AG04449 (cell line): ENCODE data around the gene KDM1A.
"Not testable (repeated sequence)": the region's sequence is repeated elsewhere in the genome, so short reads cannot be mapped to it uniquely, and the experiment has no call there.

Experiments used
- CTCF ChIA-PET: fragments of 350-600 bp; formaldehyde crosslinking; extraction: SDS; loops from one replicate; lab custom pipeline; 2021; ENCODE audit warnings: antibody characterized with exemption; lab: Yijun Ruan, JAX
- POLR2A ChIA-PET: fragments of 400-600, 350-600 bp; formaldehyde crosslinking; extraction: SDS; loops from one replicate; lab custom pipeline; 2020; ENCODE audit warnings: antibody characterized with exemption, inconsistent platforms; lab: Yijun Ruan, JAX
- DNase-seq: peaks from one replicate; pipeline ENCODE4 v3.0.0-alpha.2; 2010; ENCODE audit warnings: low read depth, low spot score
- H3K4me3 ChIP-seq: 2 replicates; pipeline ENCODE4 v1.5.1; 2011; ENCODE audit warnings: low read depth, mild to moderate bottlenecking, control low read depth, low read length
- CTCF ChIP-seq: IDR thresholded peaks from one replicate; pipeline ENCODE4 v1.5.1; 2011; ENCODE audit warnings: mild to moderate bottlenecking, moderate library complexity, low read length, control low read depth, inconsistent platforms; ENCODE audit not compliant: insufficient read depth; ENCODE audit errors: missing control alignments

The KDM1A gene

GRCh38 chr1:22995774-22996173, 23.5 kb upstream of the KDM1A start:
- POLR2A ChIA-PET, result no interaction called here
- no peak for TF ChIP-seq CTCF
- CTCF ChIA-PET, result no interaction called here
- no peak for DNase-seq
- no peak overlapping the region for H3K4me3 ChIP-seq

DNA sequence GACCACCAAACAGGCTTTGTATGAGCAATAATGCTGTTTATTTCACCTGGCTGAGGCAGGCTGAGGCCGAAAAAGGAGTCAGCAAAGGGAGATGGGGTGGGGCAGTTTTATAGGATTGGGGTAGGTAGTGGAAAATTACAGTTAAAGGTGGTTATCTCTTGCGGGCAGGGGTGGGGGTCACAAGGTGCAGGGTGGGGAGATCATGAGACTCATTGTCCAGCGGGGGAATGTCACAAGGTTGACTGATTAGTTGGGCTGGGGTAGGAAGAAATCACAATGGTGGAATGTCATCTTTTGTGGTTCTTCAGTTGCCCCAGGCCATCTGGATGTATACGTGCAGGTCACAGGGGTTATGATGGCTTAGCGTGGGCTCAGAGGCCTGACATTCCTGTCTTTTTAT, 21.7 kb upstream of the KDM1A start:
- DNase-seq, H3K4me3 ChIP-seq, POLR2A ChIA-PET, CTCF ChIA-PET: not testable (repeated sequence)

DNA sequence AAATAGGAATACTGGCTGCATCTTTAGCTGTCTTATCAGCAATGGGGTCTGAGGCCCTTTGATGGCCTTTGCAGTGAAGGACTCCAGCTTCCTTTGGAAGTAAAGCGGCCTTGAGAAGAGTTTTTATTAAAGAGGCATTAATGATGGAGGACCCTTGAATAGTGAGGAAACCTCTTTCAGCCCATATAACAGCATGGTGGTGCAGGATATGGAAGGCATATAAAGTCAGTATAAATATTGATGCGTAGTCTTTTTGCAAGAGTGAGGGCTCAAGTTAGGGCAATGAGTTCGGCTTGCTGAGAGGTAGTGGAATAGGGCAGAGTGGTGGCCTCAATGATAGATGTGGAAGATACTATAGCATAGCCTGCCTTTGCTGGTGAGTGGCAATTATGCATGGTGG, 19.1 kb upstream of the KDM1A start:
- POLR2A ChIA-PET, DNase-seq, CTCF ChIA-PET, H3K4me3 ChIP-seq: not testable (repeated sequence)

- DNase-seq, H3K4me3 ChIP-seq, CTCF ChIA-PET, POLR2A ChIA-PET: not testable (repeated sequence)
These were observed 17.1 kb upstream of the KDM1A start for GRCh38 chr1:23002218-23002617.

DNA sequence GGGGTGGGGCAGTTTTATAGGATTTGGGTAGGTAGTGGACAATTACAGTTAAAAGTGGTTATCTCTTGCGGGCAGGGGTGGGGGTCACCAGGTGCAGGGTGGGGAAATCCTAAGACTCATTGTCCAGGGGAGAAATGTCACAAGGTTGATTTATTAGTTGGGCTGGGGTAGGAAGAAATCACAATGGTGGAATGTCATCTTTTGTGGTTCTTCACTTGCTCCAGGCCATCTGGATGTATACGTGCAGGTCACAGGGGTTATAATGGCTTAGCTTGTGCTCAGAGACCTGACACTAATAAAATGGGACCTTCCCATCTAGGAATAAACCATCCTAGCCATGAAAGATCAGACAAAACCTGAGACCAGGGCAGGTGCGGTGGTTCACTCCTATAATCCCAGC, 15.2 kb upstream of the KDM1A start:
- H3K4me3 ChIP-seq, result no peak overlapping the region
- CTCF ChIA-PET, result no interaction called here

DNA sequence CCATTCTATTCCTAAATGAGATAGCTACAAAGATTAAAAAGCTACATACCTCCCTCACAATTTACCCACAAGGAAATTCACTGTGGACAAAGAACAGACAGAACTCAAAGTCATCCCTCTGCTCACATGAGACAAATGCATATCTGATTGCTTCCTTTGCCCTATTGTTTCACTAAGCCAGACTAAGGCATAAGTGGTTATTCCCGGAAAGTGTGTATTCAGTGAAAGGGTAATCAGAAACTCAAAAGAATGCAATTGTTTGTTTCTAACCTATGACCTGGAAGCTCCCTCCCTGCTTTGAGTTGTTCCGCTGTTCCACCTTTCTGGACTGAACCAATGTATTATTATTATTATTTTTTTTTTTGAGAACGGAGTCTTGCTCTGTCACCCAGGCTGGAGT, 14.5 kb upstream of the KDM1A start:
- DNase-seq, CTCF ChIA-PET, H3K4me3 ChIP-seq, POLR2A ChIA-PET: not testable (repeated sequence)

More for the DNA sequence above, 15.2 kb upstream of the KDM1A start:
- TF ChIP-seq CTCF, result no peak
- no peak for DNase-seq
- POLR2A ChIA-PET, result no interaction called here

- ChIA-PET CTCF (no interaction called here), POLR2A (no interaction called here)
- no peak for DNase-seq
- H3K4me3 ChIP-seq, result no peak overlapping the region
- no peak for TF ChIP-seq CTCF
These were observed 12.2 kb upstream of the KDM1A start for GRCh38 chr1:23007106-23007505.

- TF ChIP-seq CTCF, result no peak
These were observed 10.4 kb upstream of the KDM1A start for GRCh38 chr1:23008901-23009300.

DNA sequence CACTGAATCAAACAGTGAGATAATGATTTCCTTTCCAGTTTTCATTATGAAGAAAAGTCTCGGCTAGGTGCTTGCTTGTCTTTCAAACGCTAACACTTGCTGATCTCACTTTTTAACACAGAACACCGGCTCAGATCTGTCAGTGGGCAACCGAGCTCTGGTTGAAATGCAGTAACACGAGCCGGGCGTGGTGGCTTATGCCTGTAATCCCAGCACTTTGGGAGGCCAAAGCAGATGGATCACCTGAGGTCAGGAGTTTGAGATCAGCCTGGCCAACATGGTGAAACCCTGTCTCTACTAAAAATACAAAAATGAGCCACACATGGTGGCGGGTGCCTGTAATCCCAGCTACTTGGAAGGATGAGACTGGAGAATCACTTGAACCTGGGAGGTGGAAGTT, 9.2 kb upstream of the KDM1A start:
- not testable (repeated sequence) for H3K4me3 ChIP-seq, DNase-seq
- CTCF ChIA-PET, result interaction anchor here (0.5 kb wide), 1 partner anchor 337 kb away, joined by 3 read pairs; no protein-coding TSS in a partner anchor
- POLR2A ChIA-PET, result interaction anchor here (1.8 kb wide), 1 partner anchor 9 kb away, joined by 5 read pairs; the partner anchor contains the start of gene KDM1A

More at GRCh38 chr1:23008901-23009300, 10.4 kb upstream of the KDM1A start:
- H3K4me3 ChIP-seq, result no peak overlapping the region
- DNase-seq, result no peak
- CTCF ChIA-PET, result no interaction called here
- POLR2A ChIA-PET, result interaction anchor here (1.8 kb wide), 1 partner anchor 10 kb away, joined by 5 read pairs; the partner anchor contains the start of gene KDM1A
